Thymus (tissue), 11 donors: ENCODE results near the gene CLEC2L. TPM values are rescaled to one million over a fixed set of nuclear protein-coding genes. Genes with fewer than 3 reads are reported as not detected.

Source experiments
- DNase-seq, 9 donors: peaks; one replicate each; pipeline ENCODE4 v3.0.0-alpha.2; 2013; ENCODE audit warnings: low spot score in 9 of 9, low read depth in 6 of 9, missing footprints in 1 of 9
- H3K27ac ChIP-seq, 2 donors: one replicate each; pipeline ENCODE4 v1.5.1; 2013; ENCODE audit warnings: control low read depth in 1 of 2, low read depth in 1 of 2, low read length in 1 of 2, mild to moderate bottlenecking in 1 of 2, moderate library complexity in 1 of 2
- H3K27me3 ChIP-seq, 2 donors: one replicate each; pipeline ENCODE4 v1.5.1; 2013; ENCODE audit warnings: low read length in 1 of 2; ENCODE audit not compliant: control insufficient read depth in 2 of 2, insufficient read depth in 1 of 2
- H3K36me3 ChIP-seq, 2 donors: one replicate each; pipeline ENCODE4 v1.5.1; 2013; ENCODE audit warnings: low read length in 1 of 2, mild to moderate bottlenecking in 1 of 2, moderate library complexity in 1 of 2; ENCODE audit not compliant: control insufficient read depth in 2 of 2, insufficient read depth in 2 of 2
- H3K4me1 ChIP-seq, 2 donors: one replicate each; pipeline ENCODE4 v1.5.1; 2013; ENCODE audit warnings: low read length in 2 of 2; ENCODE audit not compliant: control insufficient read depth in 2 of 2, insufficient read depth in 2 of 2
- H3K4me3 ChIP-seq, 2 donors: one replicate each; pipeline ENCODE4 v1.5.1; 2013; ENCODE audit warnings: low read length in 2 of 2, control low read depth in 1 of 2, mild to moderate bottlenecking in 1 of 2
- H3K9me3 ChIP-seq, 2 donors: one replicate each; pipeline ENCODE4 v1.5.1; 2013; ENCODE audit warnings: low read length in 1 of 2, mild to moderate bottlenecking in 1 of 2; ENCODE audit not compliant: control insufficient read depth in 2 of 2, insufficient read depth in 1 of 2
- WGBS: extraction: QIAGEN DNeasy Blood & Tissue Kit; methylation state at CpG from one replicate; pipeline ENCODE4 v1.1.7; 2013; 5-methylcytosine and 5-hydroxymethylcytosine counted together
- polyA plus RNA-seq: library from polyadenylated mRNA; stranded (reverse); fragments of 200-250 nt; gene quantifications from one replicate; pipeline ENCODE4 v1.2.3, GENCODE V29; 2013
- total RNA-seq: library from RNA; stranded (reverse); fragments of 120-200 nt; gene quantifications from one replicate; pipeline ENCODE4 v1.2.4, GENCODE V29; 2013
- donor health status: healthy.

The CLEC2L gene
- total and polyA plus RNA-seq, 2 donors = 0.41 to 2.6 TPM

DNA sequence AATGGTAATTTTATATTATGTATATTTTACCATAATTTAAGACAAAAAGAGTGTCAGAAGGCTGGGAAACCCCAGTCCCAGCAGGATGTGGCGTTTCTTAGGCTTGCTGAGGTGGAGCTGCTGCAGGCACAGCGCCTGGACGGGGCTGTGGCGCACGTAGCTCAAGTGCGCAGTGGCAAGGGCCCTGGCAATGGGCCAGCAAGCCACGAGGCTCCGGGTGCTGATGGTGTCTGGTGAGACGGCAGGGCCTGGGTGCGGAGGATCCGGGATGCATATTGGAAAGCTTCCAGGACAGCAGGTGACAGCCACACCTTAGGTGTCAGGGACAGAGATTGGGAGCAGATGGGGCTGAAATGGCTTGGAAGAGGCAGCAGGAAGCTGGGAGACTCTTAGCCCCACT, 37.2 kb downstream of the CLEC2L start:
- WGBS = 91% methylated on average over 11 of the region's 11 CpGs
- DNase-seq = no peak
- Histone ChIP-seq H3K4me1 (peaks cover 3 to 5% of the 10 kb centered on the region in 2 donors), H3K27ac (no peak overlapping the region), H3K36me3 (no peaks in the 10 kb centered on the region), H3K9me3 (no peaks in the 10 kb centered on the region), H3K4me3 (no peak overlapping the region), H3K27me3 (no peaks in the 10 kb centered on the region)

GRCh38 chr7:139562491-139562890, 39.0 kb downstream of the CLEC2L start:
- H3K9me3 ChIP-seq = peaks cover 0 to 5% of the 10 kb centered on the region in 2 donors
- WGBS = 97% methylated on average over 12 of the region's 12 CpGs
- peaks cover under 1 to 4% of the 10 kb centered on the region in 2 donors for H3K36me3 ChIP-seq
- H3K27me3 ChIP-seq = no peaks in the 10 kb centered on the region
- H3K4me3 ChIP-seq = no peak overlapping the region
- H3K27ac ChIP-seq = no peak overlapping the region
- H3K4me1 ChIP-seq = peaks cover 5 to 9% of the 10 kb centered on the region in 2 donors
- DNase-seq = no peak

DNA sequence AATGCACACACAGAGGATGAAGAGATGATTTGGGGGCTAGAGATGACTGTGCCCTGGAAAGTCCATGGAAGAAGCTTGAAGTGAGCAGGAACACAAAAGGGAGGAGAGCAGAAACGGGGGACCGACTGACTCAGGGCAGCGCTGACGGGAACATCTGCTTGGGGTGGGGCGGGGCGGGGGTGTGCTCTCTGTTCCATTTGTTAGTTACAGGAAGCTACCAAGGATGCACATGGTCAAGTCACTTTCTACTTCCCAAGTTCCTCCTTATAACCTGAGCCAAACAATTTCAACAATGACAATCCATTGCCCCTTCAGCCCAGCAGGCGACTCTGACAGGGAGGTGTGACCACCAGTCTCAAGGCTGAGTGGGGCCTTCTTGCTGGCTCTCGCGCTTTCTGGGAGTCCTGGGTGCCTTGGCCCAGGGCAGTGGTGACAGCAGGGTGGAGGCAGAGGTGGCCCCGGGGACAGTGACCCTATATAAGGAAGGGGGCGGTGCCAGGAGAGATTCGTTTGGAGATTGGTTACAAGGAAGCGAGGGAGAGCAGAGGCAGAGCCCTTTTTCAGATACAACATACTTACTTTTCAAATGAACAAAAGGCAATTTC, 39.6 kb downstream of the CLEC2L start:
- DNase-seq = no peak
- Histone ChIP-seq H3K36me3 (peaks cover 4% of the 10 kb centered on the region in 2 donors), H3K27me3 (no peaks in the 10 kb centered on the region), H3K4me1 (peaks cover 5 to 9% of the 10 kb centered on the region in 2 donors), H3K27ac (no peak overlapping the region), H3K4me3 (no peak overlapping the region), H3K9me3 (peaks cover 0 to 5% of the 10 kb centered on the region in 2 donors)
- 82% methylated on average over 13 of the region's 13 CpGs for WGBS

- Histone ChIP-seq H3K4me1 (peaks cover 5 to 9% of the 10 kb centered on the region in 2 donors), H3K4me3 (no peak overlapping the region), H3K27ac (no peak overlapping the region), H3K36me3 (peaks cover 4% of the 10 kb centered on the region in 2 donors), H3K27me3 (no peaks in the 10 kb centered on the region), H3K9me3 (peaks cover 0 to 5% of the 10 kb centered on the region in 2 donors)
- WGBS = 97% methylated on average over 5 of the region's 5 CpGs
- DNase-seq = no peak
Measured at GRCh38 chr7:139563856-139564255, 40.4 kb downstream of the CLEC2L start.

DNA sequence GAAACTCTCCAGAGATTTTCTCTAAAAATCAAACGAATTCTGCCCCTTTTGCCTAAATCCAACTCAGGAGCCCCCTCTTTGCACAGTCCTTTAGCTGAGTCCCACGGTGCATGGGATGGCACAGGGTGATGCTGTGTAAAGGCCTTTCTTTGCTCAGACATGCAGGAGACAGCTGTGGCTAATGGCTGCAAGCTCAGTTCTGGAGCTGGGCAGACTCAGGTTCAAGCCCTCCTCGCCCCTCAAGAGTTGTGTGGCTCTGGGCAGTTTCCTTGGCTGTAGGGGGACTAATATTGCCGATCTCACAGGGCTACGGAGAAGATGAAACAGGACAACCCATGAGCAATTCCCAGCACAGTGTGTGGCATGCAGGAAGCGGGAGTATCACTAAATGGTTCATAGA, 42.6 kb downstream of the CLEC2L start:
- H3K27ac ChIP-seq = peak overlapping the region in 1 of 2 donors; percentile 17
- peaks cover 5 to 9% of the 10 kb centered on the region in 2 donors for H3K4me1 ChIP-seq
- peaks cover 7 to 13% of the 10 kb centered on the region in 2 donors for H3K36me3 ChIP-seq
- no peaks in the 10 kb centered on the region for H3K27me3 ChIP-seq
- H3K9me3 ChIP-seq = peaks cover 0 to 5% of the 10 kb centered on the region in 2 donors
- 98% methylated on average over 6 of the region's 6 CpGs for WGBS
- DNase-seq = no peak
- no peak overlapping the region for H3K4me3 ChIP-seq

DNA sequence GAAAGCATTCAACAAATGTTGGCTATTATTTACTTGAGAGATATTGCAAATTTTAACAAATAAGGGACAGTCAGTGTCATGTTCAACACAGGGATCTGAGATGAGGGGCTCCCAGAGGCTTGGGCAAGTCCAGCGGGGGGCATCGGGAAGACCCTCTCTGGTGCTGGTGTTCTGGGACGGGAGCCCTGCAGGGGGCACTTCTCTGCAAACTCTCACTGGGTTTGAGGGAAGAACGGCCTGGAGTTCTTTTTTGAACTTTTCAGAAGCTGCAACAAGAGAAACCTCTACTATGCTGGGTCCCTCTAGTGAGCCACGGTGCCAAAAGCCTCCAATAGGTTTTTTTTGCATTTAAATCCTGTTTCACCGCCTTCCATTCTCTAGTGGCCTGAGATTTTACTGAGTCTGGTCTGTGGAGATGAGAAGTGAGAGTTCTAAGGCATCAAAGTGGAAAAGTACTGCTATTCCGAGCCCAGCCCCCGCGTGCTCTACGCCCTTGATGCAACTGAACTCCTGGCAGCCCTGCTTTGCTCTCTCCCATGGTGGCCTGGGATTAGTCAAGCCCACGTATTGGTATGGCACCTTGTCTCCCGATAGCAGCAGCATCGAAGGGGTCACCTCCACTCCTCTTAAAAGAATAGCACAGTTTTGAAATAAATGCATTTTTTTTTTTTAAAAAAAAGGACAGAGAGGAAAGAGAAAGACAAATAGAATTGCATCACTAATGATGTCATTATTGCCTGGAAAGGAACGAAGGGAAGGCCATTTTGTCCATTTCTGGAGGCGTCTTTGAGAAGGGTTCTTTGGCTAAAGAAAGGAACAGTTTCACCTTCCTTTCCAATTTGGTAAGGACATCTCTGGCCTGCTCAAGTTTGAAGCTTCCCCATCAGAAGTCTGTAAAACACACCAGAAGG, 43.5 kb downstream of the CLEC2L start:
- peaks cover 11 to 16% of the 10 kb centered on the region in 2 donors for H3K36me3 ChIP-seq
- no peaks in the 10 kb centered on the region for H3K27me3 ChIP-seq
- peaks cover 5 to 9% of the 10 kb centered on the region in 2 donors for H3K4me1 ChIP-seq
- DNase-seq = no peak
- no peak overlapping the region for H3K4me3 ChIP-seq
- H3K9me3 ChIP-seq = peaks cover 0 to 5% of the 10 kb centered on the region in 2 donors
- H3K27ac ChIP-seq = no peak overlapping the region
- WGBS = 98% methylated on average over 15 of the region's 15 CpGs

DNA sequence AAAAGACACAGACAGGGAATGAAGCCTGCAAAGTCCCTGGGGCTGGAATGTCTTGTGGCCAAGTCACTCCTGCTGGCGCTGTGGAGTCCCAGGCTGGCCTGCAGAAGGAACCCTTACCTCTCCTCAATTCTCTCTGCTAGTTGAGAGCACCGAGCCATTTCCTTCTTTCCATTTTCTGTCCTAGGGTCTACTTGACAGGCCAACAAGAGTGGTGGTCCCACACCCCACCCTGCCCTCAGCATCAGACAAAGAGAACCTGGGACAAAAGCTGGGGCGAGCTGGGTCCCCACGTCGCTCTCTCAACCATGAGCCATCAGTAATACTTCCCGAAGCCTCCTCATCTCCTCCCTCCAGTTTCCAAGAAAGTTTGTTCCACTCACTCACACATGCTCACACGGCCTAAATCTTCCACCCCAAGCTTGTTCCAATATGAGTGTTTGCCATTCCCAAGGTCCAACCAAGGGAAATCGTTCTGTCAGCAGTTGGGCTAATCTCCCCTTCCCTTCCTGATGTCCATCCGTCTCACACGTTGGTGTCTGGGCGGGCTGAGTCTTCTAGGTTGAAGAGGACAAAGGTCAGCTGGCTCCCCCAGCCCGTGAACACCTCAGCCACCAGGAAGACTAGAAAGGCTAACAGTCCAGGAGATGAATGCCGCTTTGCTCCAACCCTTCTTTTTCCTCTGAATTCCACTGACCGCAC, 44.3 kb downstream of the CLEC2L start:
- DNase-seq = no peak
- Histone ChIP-seq H3K27ac (no peak overlapping the region), H3K9me3 (peaks cover 0 to 5% of the 10 kb centered on the region in 2 donors), H3K36me3 (peaks cover 13 to 18% of the 10 kb centered on the region in 2 donors), H3K4me3 (no peak overlapping the region), H3K4me1 (peaks cover 5 to 9% of the 10 kb centered on the region in 2 donors), H3K27me3 (no peaks in the 10 kb centered on the region)
- WGBS = 98% methylated on average over 14 of the region's 14 CpGs

DNA sequence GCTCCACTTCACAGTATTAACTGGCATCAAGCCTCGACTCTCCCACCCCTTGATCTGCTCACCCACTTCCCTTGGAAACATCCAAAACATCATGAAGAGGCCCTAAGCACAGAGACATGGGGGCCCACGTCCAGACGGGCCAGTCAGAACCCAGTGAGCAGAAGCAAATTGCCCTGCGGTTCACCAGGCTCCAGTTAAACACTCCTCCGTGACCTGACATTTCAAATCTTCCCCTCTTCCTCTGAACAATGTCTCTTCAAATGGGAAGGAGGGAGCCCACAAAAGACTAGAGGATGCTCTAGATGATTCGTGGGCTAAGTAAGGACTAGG, 44.8 kb downstream of the CLEC2L start:
- no peak for DNase-seq
- H3K9me3 ChIP-seq = peaks cover 0 to 5% of the 10 kb centered on the region in 2 donors
- no peak overlapping the region for H3K27ac ChIP-seq
- peaks cover 18 to 23% of the 10 kb centered on the region in 2 donors for H3K36me3 ChIP-seq
- 98% methylated on average over 6 of the region's 6 CpGs for WGBS
- H3K4me3 ChIP-seq = no peak overlapping the region
- H3K4me1 ChIP-seq = peaks cover 5 to 7% of the 10 kb centered on the region in 2 donors
- H3K27me3 ChIP-seq = no peaks in the 10 kb centered on the region
